Lower leg skin (tissue), 4 donors: ENCODE data around the gene TNFRSF8. TPM values are rescaled to one million over a fixed set of nuclear protein-coding genes. Genes with fewer than 3 reads are reported as not detected.

Source experiments
- DNase-seq, 2 donors: peaks; one replicate each; pipeline ENCODE4 v3.0.0-alpha.2; 2019; ENCODE audit warnings: low spot score in 2 of 2
- H3K4me3 ChIP-seq: fragments of 200-600 bp; sonication (generic); 2 replicates; pipeline ENCODE4 v1.5.1; 2017; ENCODE audit warnings: mild to moderate bottlenecking, low read depth; ENCODE audit not compliant: poor library complexity, severe bottlenecking
- CTCF ChIP-seq, 3 donors: fragments of 450-650 bp; IDR thresholded peaks; one replicate each; pipeline ENCODE4 v1.5.1; 2016; ENCODE audit warnings: antibody characterized with exemption in 3 of 3, mild to moderate bottlenecking in 3 of 3, moderate library complexity in 2 of 3
- POLR2A ChIP-seq, 2 donors: fragments of 450-650 bp; IDR thresholded peaks; one replicate each; pipeline ENCODE4 v1.6.1; 2016 to 2017; ENCODE audit warnings: antibody characterized with exemption in 2 of 2, mild to moderate bottlenecking in 1 of 2, moderate library complexity in 1 of 2
- WGBS, 2 donors: methylation state at CpG; one replicate each; pipeline ENCODE4 v1.1.5; 2018; 5-methylcytosine and 5-hydroxymethylcytosine counted together
- intact Hi-C: fragments of 100-400 bp; cut with DNase I; formaldehyde crosslinking; loops from one replicate; pipeline ENCODE4 v1.15.0; 2023; ENCODE audit warnings: low total_unique reads
- total RNA-seq, 4 donors: library from RNA; depleted of rRNA; stranded (reverse); fragments of >200 nt; gene quantifications; one replicate each; pipeline ENCODE4 v1.1.0, GENCODE V29; 2016

TNFRSF8 gene
- total RNA-seq, 4 donors from 2014 or later = 0.72 to 4.1 (median 1.9) TPM

- H3K4me3 ChIP-seq = no peak overlapping the region
- 92 to 94% methylated on average over 7 of the region's 7 CpGs for WGBS, 2 donors
- no peak for TF ChIP-seq CTCF (IDR thresholded peaks at IDR 0.05)
- no peak for TF ChIP-seq POLR2A (IDR thresholded peaks at IDR 0.05)
- intact Hi-C loops = no loop called here
- DNase-seq = no peak
Observed at GRCh38 chr1:12181568-12181967, 118.5 kb downstream of the TNFRSF8 start.

GRCh38 chr1:12182410-12182984 is 119.4 kb downstream of the TNFRSF8 start:
- intact Hi-C loops = no loop called here
- no peak for DNase-seq
- H3K4me3 ChIP-seq = no peak overlapping the region
- WGBS, 2 donors = 64 to 71% methylated on average over 4 of the region's 4 CpGs
- no peak for TF ChIP-seq CTCF (IDR thresholded peaks at IDR 0.05)

GRCh38 chr1:12183095-12183794 is 120.1 kb downstream of the TNFRSF8 start:
- H3K4me3 ChIP-seq = no peak overlapping the region
- intact Hi-C loops = no loop called here
- no peak for TF ChIP-seq CTCF (IDR thresholded peaks at IDR 0.05)
- TF ChIP-seq POLR2A (IDR thresholded peaks at IDR 0.05) = no peak
- no peak for DNase-seq
- 60 to 86% methylated on average over 7 of the region's 7 CpGs for WGBS, 2 donors

GRCh38 chr1:12184008-12184681 is 121.0 kb downstream of the TNFRSF8 start:
- intact Hi-C loops = no loop called here
- DNase-seq = peak; percentile 72 to 95
- WGBS, 2 donors = 16 to 20% methylated on average over 9 to 10 of the region's 10 CpGs
- H3K4me3 ChIP-seq = no peak overlapping the region
- TF ChIP-seq POLR2A (IDR thresholded peaks at IDR 0.05) (no peak), CTCF (IDR thresholded peaks at IDR 0.05) (no peak)

- DNase-seq = no peak
- H3K4me3 ChIP-seq = no peak overlapping the region
- WGBS, 2 donors = 63 to 64% methylated on average over 19 of the region's 19 CpGs
- no peak for TF ChIP-seq POLR2A (IDR thresholded peaks at IDR 0.05)
- TF ChIP-seq CTCF (IDR thresholded peaks at IDR 0.05) = no peak
- intact Hi-C loops = no loop called here
Observed at GRCh38 chr1:12185036-12185917, 122.2 kb downstream of the TNFRSF8 start.
